COR-L47 (cell line): ENCODE measurements around the gene AOPEP.

Source experiments
- DNase-seq: peaks from one replicate; lab custom pipeline; 2025; lab: John Stamatoyannopoulos, UW

The AOPEP gene

GRCh38 chr9:94718936-94719335 is 7.6 kb upstream of the AOPEP start:
- no peak for DNase-seq

GRCh38 chr9:94719878-94720277 is 6.6 kb upstream of the AOPEP start:
- no peak for DNase-seq

GRCh38 chr9:94720846-94721549 is 5.5 kb upstream of the AOPEP start:
- no peak for DNase-seq

- DNase-seq: no peak
Observed at GRCh38 chr9:94721754-94722153, 4.7 kb upstream of the AOPEP start.

GRCh38 chr9:94725293-94725692 is 1.2 kb upstream of the AOPEP start:
- DNase-seq: no peak

- no peak for DNase-seq
Observed at GRCh38 chr9:94728719-94729118, 2.2 kb downstream of the AOPEP start.

GRCh38 chr9:94729199-94729598 is 2.7 kb downstream of the AOPEP start:
- DNase-seq: no peak

GRCh38 chr9:94734054-94734754 is 7.7 kb downstream of the AOPEP start:
- peak; percentile 50 for DNase-seq

GRCh38 chr9:94736759-94737158 is 10.3 kb downstream of the AOPEP start:
- DNase-seq: no peak

- no peak for DNase-seq
Observed at GRCh38 chr9:94740145-94740840, 13.8 kb downstream of the AOPEP start.

- DNase-seq: no peak
Observed at GRCh38 chr9:94741866-94742265, 15.4 kb downstream of the AOPEP start.

GRCh38 chr9:94743035-94743954 is 16.8 kb downstream of the AOPEP start:
- no peak for DNase-seq

- DNase-seq: no peak
Observed at GRCh38 chr9:94745806-94746540, 19.5 kb downstream of the AOPEP start.

- DNase-seq: no peak
Observed at GRCh38 chr9:94746541-94747370, 20.3 kb downstream of the AOPEP start.

- DNase-seq: no peak
Observed at GRCh38 chr9:94754976-94755475, 28.5 kb downstream of the AOPEP start.

GRCh38 chr9:94757158-94757557 is 30.7 kb downstream of the AOPEP start:
- no peak for DNase-seq

- no peak for DNase-seq
Observed at GRCh38 chr9:94758031-94758430, 31.5 kb downstream of the AOPEP start.

- no peak for DNase-seq
Observed at GRCh38 chr9:94758880-94759279, 32.4 kb downstream of the AOPEP start.

GRCh38 chr9:94760010-94760409 is 33.5 kb downstream of the AOPEP start:
- no peak for DNase-seq

- DNase-seq: no peak
Observed at GRCh38 chr9:94760660-94761059, 34.2 kb downstream of the AOPEP start.
